Smooth muscle cell (in vitro differentiated cells): Measurements from ENCODE around the gene MEOX1. TPM values are rescaled to one million over a fixed set of nuclear protein-coding genes. Genes with fewer than 3 reads are reported as not detected.

Experiments used
- DNase-seq: peaks from one replicate; lab custom pipeline; 2025; ENCODE audit not compliant: unreplicated experiment; lab: John Stamatoyannopoulos, UW
- H2AFZ ChIP-seq: fragments of 200-600 bp; sonication (generic); 2 replicates; pipeline ENCODE4 v1.6.0; 2016; ENCODE audit warnings: antibody characterized with exemption, low read depth, mild to moderate bottlenecking
- H3F3A ChIP-seq: fragments of 200-600 bp; sonication (generic); 2 replicates; pipeline ENCODE4 v1.6.0; 2017; ENCODE audit warnings: antibody characterized with exemption, low read depth
- H3K27ac ChIP-seq: fragments of 200-600 bp; sonication (generic); 2 replicates; pipeline ENCODE4 v1.5.1; 2016; ENCODE audit warnings: low read depth, mild to moderate bottlenecking
- H3K27me3 ChIP-seq: fragments of 200-600 bp; sonication (generic); 2 replicates; pipeline ENCODE4 v1.6.1; 2016; ENCODE audit warnings: low read depth, mild to moderate bottlenecking
- H3K36me3 ChIP-seq: fragments of 200-600 bp; sonication (generic); 2 replicates; pipeline ENCODE4 v1.5.1; 2016; ENCODE audit warnings: low read depth
- H3K4me1 ChIP-seq: fragments of 200-600 bp; sonication (generic); 2 replicates; pipeline ENCODE4 v1.5.1; 2016; ENCODE audit warnings: low read depth
- H3K4me2 ChIP-seq: fragments of 200-600 bp; sonication (generic); 2 replicates; pipeline ENCODE4 v1.6.0; 2016; ENCODE audit warnings: mild to moderate bottlenecking
- H3K4me3 ChIP-seq: fragments of 200-600 bp; sonication (generic); 2 replicates; pipeline ENCODE4 v1.5.1; 2016; ENCODE audit warnings: mild to moderate bottlenecking
- H3K79me2 ChIP-seq: fragments of 200-600 bp; sonication (generic); 2 replicates; pipeline ENCODE4 v1.6.0; 2016; ENCODE audit warnings: low read depth, mild to moderate bottlenecking
- H3K9ac ChIP-seq: fragments of 200-600 bp; sonication (generic); 2 replicates; pipeline ENCODE4 v1.6.0; 2016; ENCODE audit warnings: low read depth
- H3K9me3 ChIP-seq: fragments of 200-600 bp; sonication (generic); replicated peaks from 2 replicates; pipeline ENCODE4 v1.5.1; 2016; ENCODE audit warnings: low read depth
- H4K20me1 ChIP-seq: fragments of 200-600 bp; sonication (generic); 2 replicates; pipeline ENCODE4 v1.6.0; 2016; ENCODE audit warnings: low read depth
- CTCF ChIP-seq: fragments of 200-600 bp; sonication (generic); IDR thresholded peaks from 2 replicates; pipeline ENCODE4 v1.5.1; 2017; ENCODE audit warnings: borderline replicate concordance, mild to moderate bottlenecking, antibody characterized with exemption; ENCODE audit not compliant: insufficient read depth, poor library complexity, severe bottlenecking
- WGBS: methylation state at CpG from one replicate; pipeline ENCODE4 v1.1.7; 2016; ENCODE audit warnings: low lambda C conversion rate; 5-methylcytosine and 5-hydroxymethylcytosine counted together
- polyA plus RNA-seq: library from polyadenylated mRNA; unstranded; fragments of >200 nt; fragmentation: Nextera tagmentation; extraction: Ambion mirVana; gene quantifications from 2 replicates; pipeline ENCODE4 v1.2.1, GENCODE V29; 2016
- total RNA-seq: library from RNA; depleted of rRNA; stranded (reverse); fragments of >200 nt; gene quantifications from 2 replicates; pipeline ENCODE4 v1.2.3, GENCODE V29; 2014

The MEOX1 gene
- total and polyA plus RNA-seq, 2 experiments from 2014 or later, result 0.58 to 1.7 TPM

- no peaks in the 10 kb centered on the region for H4K20me1 ChIP-seq
- DNase-seq, result no peak
- H3K36me3 ChIP-seq, result no peaks in the 10 kb centered on the region
- WGBS, result 87% methylated on average over 12 of the region's 12 CpGs
- H3K4me3 ChIP-seq, result no peak overlapping the region
- TF ChIP-seq CTCF, result no peak
- H3K27ac ChIP-seq, result no peak overlapping the region
- no peak overlapping the region for H3K4me2 ChIP-seq
- H3K9ac ChIP-seq, result no peak overlapping the region
- no peak overlapping the region for H2AFZ ChIP-seq
- no peaks in the 10 kb centered on the region for H3K79me2 ChIP-seq
- H3K9me3 ChIP-seq, result no peaks in the 10 kb centered on the region
- H3K27me3 ChIP-seq, result no peaks in the 10 kb centered on the region
- no peaks in the 10 kb centered on the region for H3K4me1 ChIP-seq
- H3F3A ChIP-seq, result no peaks in the 10 kb centered on the region
Measured at GRCh38 chr17:43683928-43684653, 22.4 kb upstream of the MEOX1 start.

GRCh38 chr17:43680461-43680860 is 18.7 kb upstream of the MEOX1 start:
- H3K9ac ChIP-seq, result no peak overlapping the region
- no peaks in the 10 kb centered on the region for H3K27me3 ChIP-seq
- no peak overlapping the region for H3K4me2 ChIP-seq
- H3K27ac ChIP-seq, result no peak overlapping the region
- TF ChIP-seq CTCF, result no peak
- no peak overlapping the region for H3K4me3 ChIP-seq
- 93% methylated on average over 10 of the region's 10 CpGs for WGBS
- H3K36me3 ChIP-seq, result no peaks in the 10 kb centered on the region
- H4K20me1 ChIP-seq, result no peaks in the 10 kb centered on the region
- no peaks in the 10 kb centered on the region for H3K9me3 ChIP-seq
- peaks cover 11% of the 10 kb centered on the region for H3K4me1 ChIP-seq
- H2AFZ ChIP-seq, result no peak overlapping the region
- H3K79me2 ChIP-seq, result no peaks in the 10 kb centered on the region
- DNase-seq, result no peak
- H3F3A ChIP-seq, result no peaks in the 10 kb centered on the region

GRCh38 chr17:43679911-43680310 is 18.2 kb upstream of the MEOX1 start:
- Histone ChIP-seq H4K20me1 (no peaks in the 10 kb centered on the region), H3K27ac (no peak overlapping the region), H3K4me3 (no peak overlapping the region), H3K27me3 (no peaks in the 10 kb centered on the region), H3K79me2 (no peaks in the 10 kb centered on the region), H2AFZ (no peak overlapping the region), H3K36me3 (no peaks in the 10 kb centered on the region), H3K4me1 (peaks cover 11% of the 10 kb centered on the region), H3K9me3 (no peaks in the 10 kb centered on the region), H3K9ac (no peak overlapping the region), H3F3A (no peaks in the 10 kb centered on the region), H3K4me2 (no peak overlapping the region)
- WGBS, result 65% methylated on average over 8 of the region's 8 CpGs
- no peak for TF ChIP-seq CTCF
- no peak for DNase-seq

- Histone ChIP-seq H3F3A (no peaks in the 10 kb centered on the region), H3K9ac (no peak overlapping the region), H3K36me3 (no peaks in the 10 kb centered on the region), H3K4me3 (no peak overlapping the region), H3K4me2 (no peak overlapping the region), H4K20me1 (no peaks in the 10 kb centered on the region), H3K4me1 (peaks cover 11% of the 10 kb centered on the region), H3K27me3 (no peaks in the 10 kb centered on the region), H3K79me2 (no peaks in the 10 kb centered on the region), H3K9me3 (no peaks in the 10 kb centered on the region), H3K27ac (no peak overlapping the region), H2AFZ (no peak overlapping the region)
- DNase-seq, result no peak
- TF ChIP-seq CTCF, result no peak
- 43% methylated on average over 4 of the region's 4 CpGs for WGBS
Measured at GRCh38 chr17:43679401-43679800, 17.7 kb upstream of the MEOX1 start.
